Mesenchymal stem cell (in vitro differentiated cells and primary cell): Measurements from ENCODE around the gene PRRC2B.
A peak's percentile ranks its signal among the peaks of the same experiment; 100 is the strongest.
"Not testable (repeated sequence)": the region's sequence is repeated elsewhere in the genome, so short reads cannot be mapped to it uniquely, and the experiment has no call there.

ENCODE experiments used
- DNase-seq: peaks from one replicate; pipeline ENCODE4 v3.0.0-alpha.2; 2013
- H2AFZ ChIP-seq: one replicate; pipeline ENCODE4 v1.6.1; 2013; ENCODE audit warnings: low read depth, mild to moderate bottlenecking, control low read depth, inconsistent platforms, low read length, moderate library complexity
- H2AK5ac ChIP-seq: 2 replicates; pipeline ENCODE4 v1.6.1; 2013; ENCODE audit warnings: low read length, moderate library complexity, mild to moderate bottlenecking, inconsistent platforms; ENCODE audit not compliant: severe bottlenecking
- H2BK120ac ChIP-seq: one replicate; pipeline ENCODE4 v1.6.1; 2013; ENCODE audit warnings: low read depth, mild to moderate bottlenecking, inconsistent platforms, low read length, moderate library complexity
- H2BK12ac ChIP-seq, 2 experiments: one replicate each; pipeline ENCODE4 v1.6.1; 2013; ENCODE audit warnings: inconsistent platforms in 2 of 2, low read length in 2 of 2, mild to moderate bottlenecking in 2 of 2, moderate library complexity in 2 of 2, control low read depth in 1 of 2
- H2BK15ac ChIP-seq: one replicate; pipeline ENCODE4 v1.6.1; 2013; ENCODE audit warnings: mild to moderate bottlenecking, low read depth, inconsistent platforms; ENCODE audit not compliant: poor library complexity, severe bottlenecking
- H2BK5ac ChIP-seq: 2 replicates; pipeline ENCODE4 v1.6.1; 2013; ENCODE audit warnings: low read depth, mild to moderate bottlenecking, low read length, control low read depth, inconsistent platforms; ENCODE audit not compliant: poor library complexity, severe bottlenecking
- H3K14ac ChIP-seq, 2 experiments: one replicate each; pipeline ENCODE4 v1.6.1; 2013; ENCODE audit warnings: inconsistent platforms in 2 of 2, low read length in 2 of 2, control low read depth in 1 of 2, mild to moderate bottlenecking in 1 of 2, moderate library complexity in 1 of 2
- H3K18ac ChIP-seq, 2 experiments: one replicate each; pipeline ENCODE4 v1.6.1; 2013; ENCODE audit warnings: inconsistent platforms in 2 of 2, low read length in 2 of 2, control low read depth in 1 of 2, low read depth in 1 of 2, mild to moderate bottlenecking in 1 of 2
- H3K23ac ChIP-seq, 2 experiments: one replicate each; pipeline ENCODE4 v1.6.1; 2013; ENCODE audit warnings: inconsistent platforms in 2 of 2, low read length in 2 of 2, mild to moderate bottlenecking in 2 of 2, moderate library complexity in 2 of 2, control low read depth in 1 of 2
- H3K27ac ChIP-seq: 2 replicates; pipeline ENCODE4 v1.5.1; 2013; ENCODE audit warnings: mild to moderate bottlenecking, moderate library complexity, low read length, control low read depth, inconsistent platforms; ENCODE audit not compliant: poor library complexity, severe bottlenecking
- H3K27me3 ChIP-seq, 2 experiments: 2 replicates each; pipeline versions ENCODE4 v1.6.1 to v1.7.0; 2013; ENCODE audit warnings: low read length in 2 of 2, mild to moderate bottlenecking in 2 of 2, moderate library complexity in 2 of 2, control low read depth in 1 of 2, inconsistent platforms in 1 of 2; ENCODE audit not compliant: control insufficient read depth in 1 of 2, insufficient read depth in 1 of 2
- H3K36me3 ChIP-seq, 2 experiments: 2 replicates each; pipeline versions ENCODE4 v1.6.1 to v1.7.0; 2013; ENCODE audit warnings: low read length in 2 of 2, control low read depth in 1 of 2, inconsistent platforms in 1 of 2, low read depth in 1 of 2, mild to moderate bottlenecking in 1 of 2; ENCODE audit not compliant: insufficient read depth in 2 of 2, control insufficient read depth in 1 of 2
- H3K4ac ChIP-seq, 2 experiments: one replicate each; pipeline ENCODE4 v1.6.1; 2013; ENCODE audit warnings: inconsistent platforms in 2 of 2, low read length in 2 of 2, mild to moderate bottlenecking in 2 of 2, moderate library complexity in 2 of 2, control low read depth in 1 of 2, low read depth in 1 of 2
- H3K4me1 ChIP-seq: 2 replicates; pipeline ENCODE4 v1.6.1; 2013; ENCODE audit warnings: low read depth, low read length, control low read depth; ENCODE audit not compliant: control insufficient read depth, insufficient read depth
- H3K4me2 ChIP-seq: 2 replicates; pipeline ENCODE4 v1.6.1; 2013; ENCODE audit warnings: low read length, mild to moderate bottlenecking, inconsistent platforms; ENCODE audit not compliant: poor library complexity, severe bottlenecking
- H3K4me3 ChIP-seq, 2 experiments: 2 replicates each; pipeline versions ENCODE4 v1.5.1 to v1.7.0; 2013; ENCODE audit warnings: low read length in 2 of 2, mild to moderate bottlenecking in 2 of 2, control low read depth in 1 of 2, low read depth in 1 of 2; ENCODE audit not compliant: insufficient read depth in 1 of 2
- H3K79me1 ChIP-seq: replicated peaks from 2 replicates; pipeline ENCODE4 v1.6.1; 2013; ENCODE audit warnings: mild to moderate bottlenecking, control low read depth, low read length, inconsistent platforms; ENCODE audit not compliant: poor library complexity, severe bottlenecking
- H3K9ac ChIP-seq: 2 replicates; pipeline ENCODE4 v1.7.0; 2013; ENCODE audit warnings: mild to moderate bottlenecking, low read length, moderate library complexity
- H3K9me3 ChIP-seq: 2 replicates; pipeline ENCODE4 v1.7.0; 2013; ENCODE audit warnings: mild to moderate bottlenecking, low read length; ENCODE audit not compliant: control insufficient read depth
- H4K8ac ChIP-seq: one replicate; pipeline ENCODE4 v1.6.1; 2013; ENCODE audit warnings: inconsistent platforms, mild to moderate bottlenecking, low read length, moderate library complexity
- H4K91ac ChIP-seq: one replicate; pipeline ENCODE4 v1.6.1; 2013; ENCODE audit warnings: mild to moderate bottlenecking, low read length, inconsistent platforms
- WGBS: methylation state at CpG from one replicate; pipeline ENCODE4 v1.1.7; 2013; ENCODE audit warnings: mixed read lengths; 5-methylcytosine and 5-hydroxymethylcytosine counted together

PRRC2B gene

GRCh38 chr9:131455655-131456054 lies 61.8 kb downstream of the PRRC2B start:
- H2BK5ac ChIP-seq, H2AFZ ChIP-seq, H3K4me3 ChIP-seq, H3K9ac ChIP-seq, H2BK12ac ChIP-seq, H2AK5ac ChIP-seq, DNase-seq, H2BK120ac ChIP-seq, H3K23ac ChIP-seq, H4K91ac ChIP-seq, H3K4me1 ChIP-seq, H3K4ac ChIP-seq, H3K14ac ChIP-seq, H3K27me3 ChIP-seq, H4K8ac ChIP-seq, H2BK15ac ChIP-seq, H3K27ac ChIP-seq, H3K9me3 ChIP-seq, H3K4me2 ChIP-seq, H3K18ac ChIP-seq: not testable (repeated sequence)
- WGBS: over 99% methylated on average over 10 of the region's 10 CpGs
- peaks cover 29% of the 10 kb centered on the region for H3K79me1 ChIP-seq
- H3K36me3 ChIP-seq: peaks cover 62 to 93% of the 10 kb centered on the region in 2 experiments

- H3K23ac ChIP-seq: no peak overlapping the region
- H3K9me3 ChIP-seq: no peaks in the 10 kb centered on the region
- H4K91ac ChIP-seq: no peak overlapping the region
- no peak overlapping the region for H3K4ac ChIP-seq
- H3K79me1 ChIP-seq: peaks cover 34% of the 10 kb centered on the region
- no peak overlapping the region for H3K14ac ChIP-seq
- no peak overlapping the region for H2AK5ac ChIP-seq
- 96% methylated on average over 10 of the region's 10 CpGs for WGBS
- no peaks in the 10 kb centered on the region for H3K4me1 ChIP-seq
- no peak overlapping the region for H2BK12ac ChIP-seq
- no peak overlapping the region for H2AFZ ChIP-seq
- no peak overlapping the region for H2BK5ac ChIP-seq
- no peak for DNase-seq
- H3K4me2 ChIP-seq: no peak overlapping the region
- no peak overlapping the region for H2BK120ac ChIP-seq
- H3K4me3 ChIP-seq: no peak overlapping the region
- H4K8ac ChIP-seq: no peak overlapping the region
- no peak overlapping the region for H3K27ac ChIP-seq
- H3K9ac ChIP-seq: no peak overlapping the region
- H3K36me3 ChIP-seq: peaks cover 69 to 92% of the 10 kb centered on the region in 2 experiments
- H3K27me3 ChIP-seq: no peaks in the 10 kb centered on the region
- no peak overlapping the region for H3K18ac ChIP-seq
- H2BK15ac ChIP-seq: no peak overlapping the region
Observed at GRCh38 chr9:131457746-131458145, 63.9 kb downstream of the PRRC2B start.

- H3K18ac ChIP-seq: no peak overlapping the region
- no peak overlapping the region for H2BK12ac ChIP-seq
- no peak overlapping the region for H2BK120ac ChIP-seq
- DNase-seq: no peak
- H3K4me2 ChIP-seq: no peak overlapping the region
- no peak overlapping the region for H3K23ac ChIP-seq
- peaks cover 72 to 91% of the 10 kb centered on the region in 2 experiments for H3K36me3 ChIP-seq
- H3K4me1 ChIP-seq: no peaks in the 10 kb centered on the region
- H2AFZ ChIP-seq: no peak overlapping the region
- no peak overlapping the region for H3K14ac ChIP-seq
- H3K79me1 ChIP-seq: peaks cover 37% of the 10 kb centered on the region
- 96% methylated on average over 10 of the region's 10 CpGs for WGBS
- no peak overlapping the region for H3K9ac ChIP-seq
- no peak overlapping the region for H3K4me3 ChIP-seq
- no peak overlapping the region for H3K27ac ChIP-seq
- peak overlapping the region; percentile 76 for H4K91ac ChIP-seq
- H3K9me3 ChIP-seq: no peaks in the 10 kb centered on the region
- no peak overlapping the region for H4K8ac ChIP-seq
- no peak overlapping the region for H2BK15ac ChIP-seq
- no peak overlapping the region for H3K4ac ChIP-seq
- no peak overlapping the region for H2AK5ac ChIP-seq
- no peaks in the 10 kb centered on the region for H3K27me3 ChIP-seq
- H2BK5ac ChIP-seq: no peak overlapping the region
Observed at GRCh38 chr9:131459056-131459455, 65.2 kb downstream of the PRRC2B start.

GRCh38 chr9:131461166-131461565 lies 67.3 kb downstream of the PRRC2B start:
- Histone ChIP-seq H4K8ac (no peak overlapping the region), H3K27ac (no peak overlapping the region), H3K14ac (no peak overlapping the region), H2BK12ac (no peak overlapping the region), H3K4ac (no peak overlapping the region), H4K91ac (no peak overlapping the region), H2AFZ (no peak overlapping the region), H2AK5ac (no peak overlapping the region), H3K23ac (no peak overlapping the region), H2BK120ac (no peak overlapping the region), H3K4me1 (no peaks in the 10 kb centered on the region), H3K27me3 (no peaks in the 10 kb centered on the region), H3K9me3 (no peaks in the 10 kb centered on the region), H3K79me1 (peaks cover 35% of the 10 kb centered on the region), H3K4me2 (no peak overlapping the region), H2BK15ac (no peak overlapping the region), H3K36me3 (peaks cover 68 to 93% of the 10 kb centered on the region in 2 experiments), H3K4me3 (no peak overlapping the region), H3K18ac (no peak overlapping the region), H3K9ac (no peak overlapping the region), H2BK5ac (no peak overlapping the region)
- WGBS: 100% methylated on average over 1 of the region's 1 CpG
- DNase-seq: no peak
